ENCODE data around the gene PARD3. TPM values are rescaled to one million over a fixed set of nuclear protein-coding genes. Genes with fewer than 3 reads are reported as not detected.

PARD3 gene
- total and polyA plus RNA-seq, 2 donors from 2014 or later: 21.1 to 47.5 TPM

- no peak for FAIRE-seq
- DNase-seq: peak in 4 of 5 donors; percentile 45 to 56 (median 48)
- H3K4me1 ChIP-seq (ENCODE audit: control insufficient read depth in 2 of 3, insufficient read depth in 2 of 3, low read depth in 1 of 3, low read length in 3 of 3): peaks cover 0 to 7% (median 4%) of the 10 kb centered on the region in 3 donors
- intact Hi-C loops (cut with DNase I): no loop called here
- H3K9me3 ChIP-seq (ENCODE audit: control insufficient read depth in 2 of 3, insufficient read depth in 1 of 3, low read length in 3 of 3): no peaks in the 10 kb centered on the region
- no peak overlapping the region for H3K9ac ChIP-seq (ENCODE audit: low read length in 3 of 3)
- no peaks in the 10 kb centered on the region for H3K36me3 ChIP-seq (ENCODE audit: control insufficient read depth in 2 of 3, insufficient read depth in 3 of 3, low read length in 3 of 3)
- H3K27ac ChIP-seq (ENCODE audit: low read depth in 2 of 2, low read length in 2 of 2): no peak overlapping the region
- H3K27me3 ChIP-seq (ENCODE audit: control insufficient read depth, insufficient read depth, low read length): no peaks in the 10 kb centered on the region
- TF ChIP-seq CTCF (IDR thresholded peaks at IDR 0.05; ENCODE audit: borderline replicate concordance, extremely low read depth, insufficient read depth): no peak
- no peak overlapping the region for H3K4me3 ChIP-seq (ENCODE audit: low read length in 3 of 3)
Observed at GRCh38 chr10:34861293-34862021, 46.4 kb upstream of the PARD3 start.

GRCh38 chr10:34859170-34859569, 44.1 kb upstream of the PARD3 start:
- no peak overlapping the region for H3K27ac ChIP-seq (ENCODE audit: low read depth in 2 of 2, low read length in 2 of 2)
- no peaks in the 10 kb centered on the region for H3K36me3 ChIP-seq (ENCODE audit: control insufficient read depth in 2 of 3, insufficient read depth in 3 of 3, low read length in 3 of 3)
- H3K9ac ChIP-seq (ENCODE audit: low read length in 3 of 3): no peak overlapping the region
- DNase-seq: peak in 1 of 5 donors; percentile 7
- no peak for TF ChIP-seq CTCF (IDR thresholded peaks at IDR 0.05; ENCODE audit: borderline replicate concordance, extremely low read depth, insufficient read depth)
- H3K4me1 ChIP-seq (ENCODE audit: control insufficient read depth in 2 of 3, insufficient read depth in 2 of 3, low read depth in 1 of 3, low read length in 3 of 3): peaks cover 0 to 2% (median under 1%) of the 10 kb centered on the region in 3 donors
- intact Hi-C loops (cut with DNase I): no loop called here
- no peak for FAIRE-seq
- no peaks in the 10 kb centered on the region for H3K9me3 ChIP-seq (ENCODE audit: control insufficient read depth in 2 of 3, insufficient read depth in 1 of 3, low read length in 3 of 3)
- no peak overlapping the region for H3K4me3 ChIP-seq (ENCODE audit: low read length in 3 of 3)
- no peaks in the 10 kb centered on the region for H3K27me3 ChIP-seq (ENCODE audit: control insufficient read depth, insufficient read depth, low read length)

- intact Hi-C loops (cut with DNase I): no loop called here
- Histone ChIP-seq H3K4me3 (ENCODE audit: low read length in 3 of 3) (no peak overlapping the region), H3K4me1 (ENCODE audit: control insufficient read depth in 2 of 3, insufficient read depth in 2 of 3, low read depth in 1 of 3, low read length in 3 of 3) (no peaks in the 10 kb centered on the region), H3K36me3 (ENCODE audit: control insufficient read depth in 2 of 3, insufficient read depth in 3 of 3, low read length in 3 of 3) (no peaks in the 10 kb centered on the region), H3K9ac (ENCODE audit: low read length in 3 of 3) (no peak overlapping the region), H3K9me3 (ENCODE audit: control insufficient read depth in 2 of 3, insufficient read depth in 1 of 3, low read length in 3 of 3) (no peaks in the 10 kb centered on the region), H3K27me3 (ENCODE audit: control insufficient read depth, insufficient read depth, low read length) (no peaks in the 10 kb centered on the region), H3K27ac (ENCODE audit: low read depth in 2 of 2, low read length in 2 of 2) (no peak overlapping the region)
- no peak for FAIRE-seq
- TF ChIP-seq CTCF (IDR thresholded peaks at IDR 0.05; ENCODE audit: borderline replicate concordance, extremely low read depth, insufficient read depth): no peak
- DNase-seq: peak in 1 of 5 donors; percentile 15
Observed at GRCh38 chr10:34858003-34858402, 42.9 kb upstream of the PARD3 start.

Data from kidney (tissue), 14 donors.